ENCODE results near the gene PELI2. TPM values are rescaled to one million over a fixed set of nuclear protein-coding genes. Genes with fewer than 3 reads are reported as not detected.

Gene PELI2
- total RNA-seq, 2 donors from 2014 or later, result 4.4 to 7.0 TPM

DNA sequence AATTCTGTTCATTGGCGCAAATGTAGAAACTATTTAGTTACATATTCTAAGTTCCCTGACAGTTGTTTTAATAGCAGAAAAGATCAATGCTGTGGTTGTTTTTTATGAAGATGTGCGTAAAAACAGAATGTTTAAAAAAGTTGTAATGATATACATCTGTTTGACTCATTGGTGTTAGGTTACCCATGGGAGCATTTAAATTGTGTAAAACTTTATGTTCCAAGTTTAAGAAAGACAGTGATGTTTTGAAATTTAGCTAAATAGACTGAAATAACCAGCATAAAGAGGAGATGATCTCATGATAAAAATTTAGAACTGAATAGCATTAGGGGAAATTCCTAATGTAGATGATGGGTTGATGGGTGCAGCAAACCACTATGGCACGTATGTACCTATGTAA, 3.6 kb downstream of the PELI2 start:
- peaks cover 0 to 24% of the 10 kb centered on the region in 2 donors for H3K4me1 ChIP-seq
- TF ChIP-seq, protein P1, sequence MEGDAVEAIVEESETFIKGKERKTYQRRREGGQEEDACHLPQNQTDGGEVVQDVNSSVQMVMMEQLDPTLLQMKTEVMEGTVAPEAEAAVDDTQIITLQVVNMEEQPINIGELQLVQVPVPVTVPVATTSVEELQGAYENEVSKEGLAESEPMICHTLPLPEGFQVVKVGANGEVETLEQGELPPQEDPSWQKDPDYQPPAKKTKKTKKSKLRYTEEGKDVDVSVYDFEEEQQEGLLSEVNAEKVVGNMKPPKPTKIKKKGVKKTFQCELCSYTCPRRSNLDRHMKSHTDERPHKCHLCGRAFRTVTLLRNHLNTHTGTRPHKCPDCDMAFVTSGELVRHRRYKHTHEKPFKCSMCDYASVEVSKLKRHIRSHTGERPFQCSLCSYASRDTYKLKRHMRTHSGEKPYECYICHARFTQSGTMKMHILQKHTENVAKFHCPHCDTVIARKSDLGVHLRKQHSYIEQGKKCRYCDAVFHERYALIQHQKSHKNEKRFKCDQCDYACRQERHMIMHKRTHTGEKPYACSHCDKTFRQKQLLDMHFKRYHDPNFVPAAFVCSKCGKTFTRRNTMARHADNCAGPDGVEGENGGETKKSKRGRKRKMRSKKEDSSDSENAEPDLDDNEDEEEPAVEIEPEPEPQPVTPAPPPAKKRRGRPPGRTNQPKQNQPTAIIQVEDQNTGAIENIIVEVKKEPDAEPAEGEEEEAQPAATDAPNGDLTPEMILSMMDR (IDR thresholded peaks at IDR 0.05), result no peak
- no peak for DNase-seq (ENCODE audit: low spot score)

DNA sequence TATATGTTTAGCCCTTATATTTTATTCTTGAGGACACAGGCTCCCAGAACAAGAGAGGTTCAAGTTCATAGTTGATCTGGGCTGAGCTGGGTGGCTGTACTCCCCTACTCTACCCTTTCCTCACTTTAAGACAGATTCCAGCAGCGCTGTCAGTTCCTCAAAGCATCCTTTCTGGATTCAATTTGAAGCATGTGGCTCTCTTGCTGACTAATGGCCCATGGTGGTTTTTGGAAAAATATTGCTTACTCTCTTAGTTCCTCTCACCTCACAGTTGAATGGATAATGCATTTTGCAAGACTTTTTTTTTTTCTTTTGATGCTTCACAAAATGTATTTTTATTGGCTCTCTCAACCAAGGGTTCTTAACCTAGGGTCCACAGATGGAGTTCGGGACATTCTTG, 4.1 kb downstream of the PELI2 start:
- TF ChIP-seq, protein P1 (IDR thresholded peaks at IDR 0.05), result no peak
- peaks cover 0 to 22% of the 10 kb centered on the region in 2 donors for H3K4me1 ChIP-seq

More for the DNA sequence above, 3.6 kb downstream of the PELI2 start:
- H3K27me3 ChIP-seq, result no peaks in the 10 kb centered on the region
- no peak overlapping the region for H3K4me3 ChIP-seq
- no peaks in the 10 kb centered on the region for H3K36me3 ChIP-seq
- H3K27ac ChIP-seq, result no peak overlapping the region
- H3K9me3 ChIP-seq, result no peaks in the 10 kb centered on the region

DNA sequence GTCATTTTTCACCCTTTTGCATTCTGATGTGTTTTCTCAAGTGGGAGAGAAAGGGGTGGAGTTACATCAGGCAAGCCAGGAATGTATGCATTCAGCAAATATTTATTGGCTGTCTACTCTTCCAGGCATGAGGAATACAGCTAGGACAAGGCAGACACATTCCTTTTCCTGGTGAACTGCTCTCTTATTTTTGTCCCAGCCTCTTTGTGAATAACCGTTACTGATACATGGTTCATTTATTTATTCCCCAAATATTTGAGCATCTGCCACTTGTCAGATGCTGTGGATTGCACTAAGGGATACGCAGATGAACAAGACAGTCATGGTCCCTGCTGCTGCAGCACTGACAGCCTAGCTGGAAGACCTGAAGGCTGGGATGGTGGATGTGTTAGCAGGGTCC, 6.1 kb downstream of the PELI2 start:
- TF ChIP-seq, protein P1 (IDR thresholded peaks at IDR 0.05), result no peak
- no peaks in the 10 kb centered on the region for H3K9me3 ChIP-seq

More for the DNA sequence above, 4.1 kb downstream of the PELI2 start:
- H3K27ac ChIP-seq, result no peak overlapping the region
- no peaks in the 10 kb centered on the region for H3K9me3 ChIP-seq
- no peak for DNase-seq (ENCODE audit: low spot score)
- H3K4me3 ChIP-seq, result no peak overlapping the region
- no peaks in the 10 kb centered on the region for H3K27me3 ChIP-seq
- no peaks in the 10 kb centered on the region for H3K36me3 ChIP-seq

DNA sequence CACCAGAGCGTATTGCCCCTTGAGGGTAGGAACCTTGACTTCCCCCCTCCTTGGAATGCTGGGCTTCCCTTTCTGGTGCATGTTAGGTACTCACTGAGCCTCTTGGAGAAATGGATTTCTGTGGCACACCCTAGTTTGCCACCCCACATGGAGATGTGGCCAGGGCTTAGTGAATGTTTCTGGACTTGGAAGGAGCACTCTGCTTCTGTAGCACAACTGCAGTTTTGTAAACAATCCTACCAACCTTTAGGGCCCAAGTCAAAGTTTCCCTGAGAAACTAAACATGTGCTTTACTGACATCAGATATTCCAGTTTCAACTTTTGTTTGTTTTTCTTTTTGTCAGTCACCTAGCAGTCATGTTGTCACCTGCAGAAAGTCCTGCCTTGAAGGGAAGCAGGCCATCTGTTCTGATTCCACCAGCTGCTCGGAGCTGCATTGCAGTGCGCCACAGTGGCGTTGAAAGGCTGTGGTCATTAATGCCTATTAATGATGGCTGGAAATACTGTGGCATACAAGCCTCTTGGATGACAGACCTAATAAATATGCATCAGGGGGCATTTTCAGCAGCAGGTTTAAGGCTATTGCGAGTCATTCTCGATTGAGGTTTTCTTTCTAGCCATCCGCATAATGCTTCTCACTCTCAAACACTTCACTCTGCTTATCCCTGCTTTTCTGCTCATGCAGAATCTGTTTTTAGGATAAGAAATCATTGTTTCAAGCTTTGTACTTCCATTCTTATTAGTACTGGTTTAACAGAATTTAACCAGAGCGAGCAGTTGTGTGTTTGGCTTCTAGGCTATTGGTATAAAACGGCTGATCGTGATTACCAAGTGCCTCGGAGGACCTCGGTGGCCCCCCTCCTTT, 7.8 kb downstream of the PELI2 start:
- Histone ChIP-seq H3K9me3 (no peaks in the 10 kb centered on the region), H3K36me3 (no peaks in the 10 kb centered on the region), H3K27me3 (no peaks in the 10 kb centered on the region), H3K4me3 (no peak overlapping the region), H3K27ac (no peak overlapping the region), H3K4me1 (peaks cover 0 to 20% of the 10 kb centered on the region in 2 donors)
- TF ChIP-seq, protein P1 (IDR thresholded peaks at IDR 0.05), result no peak
- DNase-seq (ENCODE audit: low spot score), result no peak

More for the DNA sequence above, 6.1 kb downstream of the PELI2 start:
- Histone ChIP-seq H3K4me1 (peaks cover 0 to 22% of the 10 kb centered on the region in 2 donors), H3K36me3 (no peaks in the 10 kb centered on the region), H3K4me3 (no peak overlapping the region), H3K27me3 (no peaks in the 10 kb centered on the region), H3K27ac (no peak overlapping the region)
- DNase-seq (ENCODE audit: low spot score), result no peak

DNA sequence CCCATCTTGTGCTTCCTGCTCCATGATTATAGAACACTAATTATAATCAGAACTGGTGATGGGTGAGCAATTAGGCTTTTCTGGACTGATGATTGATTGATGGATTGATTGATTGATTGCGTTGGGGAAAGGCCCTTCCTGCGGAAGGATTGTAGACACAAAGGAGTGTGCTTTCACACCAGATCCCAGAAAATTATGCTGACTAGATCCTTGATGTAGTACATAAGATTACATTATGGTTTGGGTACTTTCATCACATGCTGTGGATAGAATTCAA, 8.4 kb downstream of the PELI2 start:
- Histone ChIP-seq H3K27me3 (no peaks in the 10 kb centered on the region), H3K27ac (no peak overlapping the region), H3K4me3 (no peak overlapping the region), H3K9me3 (no peaks in the 10 kb centered on the region), H3K4me1 (peaks cover 0 to 24% of the 10 kb centered on the region in 2 donors), H3K36me3 (no peaks in the 10 kb centered on the region)
- no peak for DNase-seq (ENCODE audit: low spot score)
- TF ChIP-seq, protein P1 (IDR thresholded peaks at IDR 0.05), result no peak

Measured in right atrium auricular region (tissue), 2 donors.